ENCODE measurements around the gene SELENOV. TPM values are rescaled to one million over a fixed set of nuclear protein-coding genes. Genes with fewer than 3 reads are reported as not detected.

Gene SELENOV
- total and polyA plus RNA-seq, 10 donors: not detected

GRCh38 chr19:39469567-39469966, 45.4 kb upstream of the SELENOV start:
- no peak for DNase-seq
- Histone ChIP-seq H3K27ac (no peak overlapping the region), H3K4me1 (no peaks in the 10 kb centered on the region), H3K4me3 (no peak overlapping the region), H3K9me3 (no peaks in the 10 kb centered on the region), H3K27me3 (replicated peaks in 1 of 7) (no peaks in the 10 kb centered on the region), H3K36me3 (peaks cover 14 to 100% (median 100%) of the 10 kb centered on the region in 6 donors)
- TF ChIP-seq POLR2AphosphoS5 (IDR thresholded peaks at IDR 0.05) (no peak), CTCF (IDR thresholded peaks at IDR 0.05 in 8 of 11, conservative IDR thresholded peaks at IDR 0.05 in 3 of 11) (no peak), POLR2A (IDR thresholded peaks at IDR 0.05) (no peak)
- intact Hi-C loops (cut with DNase I; ENCODE audit: low total_unique reads): no loop called here
- 79 to 98% (median 95%) methylated on average over 6 of the region's 6 CpGs for WGBS, 5 donors

GRCh38 chr19:39470724-39471339, 44.1 kb upstream of the SELENOV start:
- no peak for TF ChIP-seq CTCF (IDR thresholded peaks at IDR 0.05 in 8 of 11, conservative IDR thresholded peaks at IDR 0.05 in 3 of 11)
- TF ChIP-seq POLR2A (IDR thresholded peaks at IDR 0.05): no peak
- no peak for TF ChIP-seq POLR2AphosphoS5 (IDR thresholded peaks at IDR 0.05)
- Histone ChIP-seq H3K4me1 (no peaks in the 10 kb centered on the region), H3K36me3 (peaks cover 8 to 100% (median 98%) of the 10 kb centered on the region in 6 donors), H3K4me3 (no peak overlapping the region), H3K27me3 (replicated peaks in 1 of 7) (no peaks in the 10 kb centered on the region), H3K27ac (no peak overlapping the region), H3K9me3 (no peaks in the 10 kb centered on the region)
- WGBS, 5 donors: 82 to 93% (median 89%) methylated on average over 6 to 7 of the region's 7 CpGs
- intact Hi-C loops (cut with DNase I; ENCODE audit: low total_unique reads): no loop called here
- no peak for DNase-seq

- Histone ChIP-seq H3K27ac (no peak overlapping the region), H3K36me3 (peaks cover 8 to 100% (median 93%) of the 10 kb centered on the region in 6 donors), H3K27me3 (replicated peaks in 1 of 7) (no peaks in the 10 kb centered on the region), H3K4me1 (no peaks in the 10 kb centered on the region), H3K4me3 (no peak overlapping the region), H3K9me3 (no peaks in the 10 kb centered on the region)
- TF ChIP-seq POLR2A (IDR thresholded peaks at IDR 0.05) (no peak), CTCF (IDR thresholded peaks at IDR 0.05 in 8 of 11, conservative IDR thresholded peaks at IDR 0.05 in 3 of 11) (no peak), POLR2AphosphoS5 (IDR thresholded peaks at IDR 0.05) (no peak)
- DNase-seq: no peak
- intact Hi-C loops (cut with DNase I; ENCODE audit: low total_unique reads): no loop called here
- WGBS, 5 donors: 72 to 76% (median 73%) methylated on average over 4 to 8 of the region's 8 CpGs
These were observed 43.0 kb upstream of the SELENOV start for GRCh38 chr19:39471756-39472536.

GRCh38 chr19:39472746-39473442, 42.0 kb upstream of the SELENOV start:
- H3K27me3 ChIP-seq (replicated peaks in 1 of 7): no peaks in the 10 kb centered on the region
- no peak overlapping the region for H3K27ac ChIP-seq
- H3K4me1 ChIP-seq: no peaks in the 10 kb centered on the region
- H3K9me3 ChIP-seq: no peaks in the 10 kb centered on the region
- TF ChIP-seq POLR2AphosphoS5 (IDR thresholded peaks at IDR 0.05) (peak in 1 of 3 donors; percentile 61), CTCF (IDR thresholded peaks at IDR 0.05 in 8 of 11, conservative IDR thresholded peaks at IDR 0.05 in 3 of 11) (no peak)
- peaks cover 8 to 96% (median 85%) of the 10 kb centered on the region in 6 donors for H3K36me3 ChIP-seq
- no peak overlapping the region for H3K4me3 ChIP-seq
- 89 to 93% (median 92%) methylated on average over 25 to 32 of the region's 32 CpGs for WGBS, 5 donors
- intact Hi-C loops (cut with DNase I; ENCODE audit: low total_unique reads): no loop called here
- no peak for DNase-seq
